HG02571 (cell line): ENCODE data around the gene ACER1.
"Not testable (repeated sequence)": the region's sequence is repeated elsewhere in the genome, so short reads cannot be mapped to it uniquely, and the experiment has no call there.

Experiments used
- ATAC-seq: cut with Tn5 transposase; IDR thresholded peaks from one replicate; pipeline ENCODE4 v1.9.1; 2021; ENCODE audit warnings: mild to moderate bottlenecking, moderate library complexity; ENCODE audit not compliant: unreplicated experiment

The ACER1 gene, protein sequence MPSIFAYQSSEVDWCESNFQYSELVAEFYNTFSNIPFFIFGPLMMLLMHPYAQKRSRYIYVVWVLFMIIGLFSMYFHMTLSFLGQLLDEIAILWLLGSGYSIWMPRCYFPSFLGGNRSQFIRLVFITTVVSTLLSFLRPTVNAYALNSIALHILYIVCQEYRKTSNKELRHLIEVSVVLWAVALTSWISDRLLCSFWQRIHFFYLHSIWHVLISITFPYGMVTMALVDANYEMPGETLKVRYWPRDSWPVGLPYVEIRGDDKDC

DNA sequence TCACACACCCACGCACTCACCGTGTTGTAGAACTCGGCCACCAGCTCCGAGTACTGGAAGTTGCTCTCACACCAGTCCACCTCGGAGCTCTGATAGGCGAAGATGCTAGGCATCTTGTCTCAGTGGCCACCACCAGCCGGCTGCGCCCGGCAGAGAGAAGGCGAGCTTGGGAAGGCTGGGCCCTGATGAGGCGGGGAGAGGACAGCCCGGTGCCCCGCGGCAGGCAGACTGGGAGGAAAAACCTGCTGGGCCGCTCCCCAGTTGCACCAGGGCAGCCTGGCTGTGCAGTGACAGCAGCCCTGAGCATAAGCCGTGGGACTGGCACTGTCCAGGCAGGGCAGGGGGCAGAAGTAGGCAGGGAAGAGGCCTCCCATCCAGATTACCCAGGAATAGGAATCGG lies at the start of gene ACER1:
Gene ACER1 (minus strand): TSS at position 174 of the 400 bp plus-strand sequence. CDS start 61 bp downstream, at position 113.
- ATAC-seq = no peak

DNA sequence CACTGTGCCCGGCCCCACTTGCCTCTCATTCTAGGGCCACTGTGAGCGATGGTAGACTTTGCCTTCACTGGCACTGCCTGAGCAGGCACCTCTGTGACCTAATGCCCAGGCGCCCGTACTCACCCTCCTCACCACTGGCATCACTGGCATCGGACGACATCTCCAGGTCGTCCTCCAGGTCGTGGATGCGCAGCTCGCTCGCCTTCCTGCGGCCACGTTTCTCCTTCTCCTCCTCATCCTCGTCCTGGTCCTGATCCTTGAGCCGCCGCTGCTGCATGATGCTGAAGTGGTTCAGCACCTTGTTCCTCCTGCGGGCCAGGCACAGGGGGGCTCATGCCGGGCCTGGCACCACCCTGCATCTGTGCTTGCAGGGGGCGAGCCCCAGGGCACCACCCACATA lies 49.8 kb upstream of the ACER1 start:
- ATAC-seq = no peak

DNA sequence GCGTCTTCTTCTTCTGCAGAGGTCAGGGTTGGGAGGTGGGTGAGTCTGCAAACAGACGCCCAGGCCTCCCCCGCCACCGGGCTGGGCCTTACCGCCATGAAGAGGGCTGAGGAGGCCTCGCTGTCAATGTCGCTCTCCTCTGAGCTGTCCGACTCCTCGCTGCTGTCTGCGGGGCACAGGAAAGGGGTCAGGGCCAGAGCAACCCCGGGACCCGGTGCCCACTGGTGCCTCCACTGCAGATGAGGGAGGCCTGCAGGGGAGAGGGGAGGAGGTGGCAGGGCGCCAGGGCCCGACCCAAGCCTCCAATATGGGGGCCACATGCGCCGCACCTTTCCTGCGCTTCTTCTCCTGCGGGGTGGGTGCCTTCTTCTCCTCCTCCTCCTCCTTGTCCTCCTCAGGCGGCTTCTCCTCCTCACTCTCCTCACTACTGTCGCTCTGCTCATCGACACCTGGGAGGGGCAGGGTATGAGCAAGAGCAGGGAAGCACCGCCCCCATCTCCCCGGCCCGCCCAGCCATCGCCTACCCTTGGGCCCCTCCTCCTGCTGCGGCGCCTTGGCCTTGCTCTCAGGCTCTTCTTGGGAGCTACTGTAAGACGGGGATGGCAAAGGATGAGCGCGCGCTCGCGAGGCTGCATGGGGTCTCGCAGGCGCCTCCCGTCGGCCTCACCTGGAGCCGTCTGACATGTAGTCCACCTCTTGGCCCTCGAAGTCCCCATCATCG lies 47.8 kb upstream of the ACER1 start:
- no peak for ATAC-seq

DNA sequence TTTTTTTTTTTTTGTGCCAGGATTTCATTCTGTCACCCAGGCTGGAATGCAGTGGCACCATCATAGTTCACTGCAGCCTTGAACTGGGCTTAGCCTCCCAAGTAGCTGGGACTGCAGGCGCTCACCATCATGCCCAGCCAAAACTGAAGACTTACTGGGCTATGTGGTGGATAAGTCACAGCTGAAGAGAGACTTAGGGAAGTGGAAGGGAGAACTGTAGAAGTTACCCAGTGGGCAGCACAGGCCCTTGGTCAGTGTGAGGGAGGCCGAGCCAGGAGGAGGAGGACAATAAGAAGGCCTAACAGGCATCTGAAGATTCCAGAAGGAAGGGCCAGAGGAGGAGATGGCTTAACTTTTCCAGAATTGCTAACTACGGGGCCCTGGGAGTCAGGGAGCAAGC lies 46.3 kb upstream of the ACER1 start:
- no peak for ATAC-seq

DNA sequence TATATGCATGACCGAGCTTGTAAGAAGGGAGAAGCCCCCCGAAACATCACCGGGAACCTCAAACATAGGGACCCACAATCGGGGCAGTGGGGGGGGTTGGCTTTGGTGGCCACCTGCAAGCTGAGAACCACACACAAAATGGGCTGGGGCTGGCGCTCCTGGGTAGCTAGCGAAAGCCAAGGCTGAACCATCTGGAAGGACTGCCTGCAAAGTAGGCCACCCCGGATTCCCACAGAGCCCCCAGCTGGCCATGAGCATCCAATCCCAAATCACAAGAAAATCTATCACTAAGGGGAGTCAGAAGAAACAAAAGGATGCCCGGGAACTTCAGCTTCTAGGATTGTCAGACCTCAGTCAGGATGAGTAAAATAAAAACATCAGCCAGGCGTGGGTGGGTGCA lies 45.1 kb upstream of the ACER1 start:
- ATAC-seq = no peak

DNA sequence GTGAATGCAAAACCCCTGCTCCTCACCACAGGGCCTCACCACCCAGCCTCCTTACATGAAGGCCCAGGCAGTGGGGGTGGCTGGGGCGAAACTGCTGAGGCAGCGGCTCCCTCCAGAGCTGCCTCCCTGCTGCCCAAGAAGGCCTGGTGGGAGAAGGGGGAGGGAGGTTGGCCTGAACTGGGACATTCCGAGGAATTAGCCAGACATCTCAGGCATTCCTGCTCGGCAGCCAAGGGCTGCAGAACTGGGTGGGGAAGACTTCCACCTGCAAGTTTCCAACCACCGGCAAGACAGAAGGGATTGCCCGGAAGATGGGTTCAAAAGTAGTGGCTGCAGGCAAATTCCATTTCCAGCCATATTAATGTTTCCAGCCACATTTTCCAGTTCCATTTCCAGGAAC lies 44.6 kb upstream of the ACER1 start:
- ATAC-seq = no peak

DNA sequence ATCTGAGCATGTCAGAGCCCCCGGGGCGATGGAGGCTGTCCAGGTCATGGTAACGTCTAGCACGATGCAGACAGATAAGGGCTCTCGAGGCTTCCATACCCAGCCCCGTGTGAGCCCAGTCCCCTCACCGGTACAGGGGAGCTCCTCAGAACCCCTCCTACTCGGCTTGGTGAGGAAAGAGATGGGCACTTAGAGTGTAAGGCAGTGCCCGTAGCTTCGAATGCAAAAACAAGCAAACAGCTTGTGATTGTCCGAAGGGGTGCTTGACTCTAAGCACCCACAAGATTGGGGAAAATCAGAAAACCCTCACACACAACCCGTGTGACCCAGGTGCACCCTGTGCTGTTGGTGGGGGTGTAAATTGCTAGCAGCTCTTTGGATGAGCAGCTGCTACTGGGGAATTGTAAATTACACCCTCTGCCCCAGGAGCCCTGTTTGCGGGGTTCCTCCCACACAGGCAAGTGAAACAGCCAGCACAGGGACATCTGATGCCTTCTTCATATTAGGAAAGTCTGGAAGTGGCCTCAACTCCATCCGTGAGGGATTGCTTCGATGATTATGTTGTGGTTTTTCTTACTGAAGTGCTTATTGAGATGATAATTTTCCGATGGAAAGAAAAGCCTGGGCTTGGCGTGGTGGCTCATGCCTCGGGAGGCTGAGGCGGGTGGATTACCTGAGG lies 43.2 kb upstream of the ACER1 start:
- ATAC-seq = no peak

DNA sequence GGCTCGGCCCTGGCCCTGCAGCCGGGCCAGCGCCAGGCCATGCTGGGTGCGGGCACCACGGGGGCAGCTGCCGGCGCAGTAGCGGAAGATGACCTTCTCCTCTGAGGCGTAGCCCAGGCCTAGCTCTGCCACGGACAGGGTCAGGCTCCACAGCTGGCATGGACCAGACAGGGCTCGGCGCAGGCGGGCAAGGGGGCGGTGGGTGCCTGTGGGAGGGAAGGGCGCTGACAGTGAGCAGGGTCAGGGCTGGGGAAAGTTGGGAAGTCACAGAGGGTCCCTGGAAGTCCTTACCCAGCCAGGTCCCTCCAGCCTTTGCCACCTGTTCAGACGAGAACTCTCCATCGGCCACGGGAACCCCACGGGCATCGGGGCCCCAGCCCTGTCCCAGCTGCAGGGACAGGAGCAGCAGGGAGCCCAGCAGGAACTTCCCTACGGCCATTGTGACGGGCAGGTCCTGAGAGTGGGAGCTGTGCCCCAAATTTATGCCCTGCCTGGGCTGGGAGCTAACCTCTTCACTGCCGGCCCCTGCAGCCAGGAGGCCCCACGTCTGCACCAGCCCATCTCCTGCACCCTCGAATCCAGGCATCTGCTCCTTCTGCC lies 42.1 kb upstream of the ACER1 start, which contains the start of gene PSPN:
Gene PSPN (minus strand): TSS at position 523 of the 600 bp plus-strand sequence. CDS start 84 bp downstream, at position 439.
- ATAC-seq = no peak

DNA sequence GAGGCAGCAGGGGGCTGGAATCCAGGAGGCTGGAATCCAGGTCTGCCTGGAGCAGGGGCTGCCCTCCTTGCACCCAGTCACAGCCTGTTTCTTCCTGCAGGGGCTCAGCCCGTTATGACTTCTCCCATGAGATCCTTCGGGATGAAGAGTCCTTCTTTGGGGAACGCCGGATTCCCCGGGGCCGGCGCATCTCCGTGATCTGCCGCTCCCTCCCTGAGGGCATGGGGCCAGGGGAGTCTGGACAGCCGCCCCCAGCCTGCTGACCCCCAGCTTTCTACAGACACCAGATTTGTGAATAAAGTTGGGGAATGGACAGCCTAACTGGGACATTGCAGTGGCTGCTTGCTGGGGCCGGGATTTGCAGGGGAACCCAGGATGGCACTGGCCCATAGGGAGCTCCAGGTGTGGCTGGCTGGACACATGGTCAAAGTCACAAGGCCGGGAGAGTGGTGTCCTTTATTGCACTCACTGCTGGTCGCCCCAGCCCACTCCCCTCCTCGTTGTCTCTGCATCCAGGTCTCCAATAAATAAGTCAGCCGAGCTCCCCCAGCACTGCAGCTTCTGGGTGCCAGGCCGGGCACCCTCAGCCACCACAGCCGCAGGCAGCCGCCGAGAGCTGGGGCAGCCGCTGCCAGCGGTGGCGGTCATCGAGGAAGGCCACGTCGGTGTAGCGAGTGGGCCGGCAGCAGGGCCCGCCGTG lies 41.4 kb upstream of the ACER1 start:
- ATAC-seq = no peak

DNA sequence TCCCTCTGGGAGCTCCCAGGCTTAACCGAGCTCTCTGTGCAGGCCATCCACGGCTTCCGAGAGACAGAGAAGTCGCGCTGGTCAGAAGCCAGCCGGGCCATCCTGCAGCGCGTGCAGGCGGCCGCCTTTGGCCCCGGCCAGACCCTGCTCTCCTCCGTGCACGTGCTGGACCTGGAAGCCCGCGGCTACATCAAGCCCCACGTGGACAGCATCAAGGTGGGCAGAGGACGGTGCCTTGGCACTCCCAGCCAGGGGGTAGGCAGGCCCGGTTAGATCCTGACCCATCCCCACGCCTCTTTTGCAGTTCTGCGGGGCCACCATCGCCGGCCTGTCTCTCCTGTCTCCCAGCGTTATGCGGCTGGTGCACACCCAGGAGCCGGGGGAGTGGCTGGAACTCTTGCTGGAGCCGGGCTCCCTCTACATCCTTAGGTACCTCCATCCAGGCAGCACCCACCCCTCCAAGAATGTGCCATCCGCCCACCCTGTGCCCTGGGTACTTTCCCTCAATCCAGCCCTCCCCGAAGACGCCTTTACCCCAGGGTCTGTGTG lies 40.8 kb upstream of the ACER1 start:
- ATAC-seq = no peak

DNA sequence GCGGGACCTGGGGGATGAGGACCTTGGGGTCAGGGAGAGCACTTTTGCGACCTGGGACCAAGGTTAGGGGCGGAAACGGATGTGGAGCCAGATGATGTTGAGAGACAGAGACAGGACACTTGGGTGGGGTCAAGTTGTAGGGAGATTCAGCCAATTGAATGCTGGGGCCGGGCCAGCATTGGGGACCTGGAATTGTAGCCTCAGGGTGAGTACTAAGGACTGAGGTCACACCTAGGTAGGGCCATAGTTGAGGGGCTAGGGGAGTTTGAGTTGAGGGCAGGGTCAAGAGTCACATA lies 40.3 kb upstream of the ACER1 start:
- no peak for ATAC-seq

DNA sequence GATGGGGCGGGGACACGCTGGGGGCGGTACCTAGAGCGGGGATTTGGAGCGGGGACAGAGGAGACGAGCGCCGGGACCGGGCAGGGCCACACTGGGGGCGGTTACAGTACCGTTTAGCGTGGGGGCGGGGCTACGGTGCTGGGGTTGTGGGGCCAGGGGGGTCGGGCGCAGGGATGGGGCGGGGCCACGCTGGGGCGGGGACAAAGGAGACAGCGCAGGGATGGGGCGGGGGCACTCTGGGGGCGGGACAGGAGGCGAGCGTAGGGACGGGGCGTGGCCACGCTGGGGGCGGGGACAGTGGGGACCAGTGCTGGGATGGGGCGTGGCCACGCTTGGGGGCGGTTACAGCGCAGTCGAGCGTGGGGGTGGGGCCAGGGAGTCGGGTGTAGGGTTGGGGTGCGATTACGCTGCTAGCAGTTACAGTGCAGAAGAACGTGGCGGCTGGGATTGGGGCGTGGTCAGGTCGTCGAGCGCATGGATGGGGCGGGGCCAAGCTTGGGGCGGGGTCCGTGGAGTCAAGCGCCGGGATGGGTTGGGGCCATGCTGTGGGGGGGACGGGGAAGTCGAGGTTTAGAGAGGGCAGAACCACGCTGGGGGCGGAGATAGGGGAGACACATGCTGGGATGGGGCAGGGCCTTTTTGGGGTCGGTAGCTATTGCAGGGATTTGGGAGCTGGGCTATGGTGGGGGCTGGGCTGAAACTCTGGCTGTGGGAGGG lies 39.8 kb upstream of the ACER1 start:
- ATAC-seq = peak; percentile 44

DNA sequence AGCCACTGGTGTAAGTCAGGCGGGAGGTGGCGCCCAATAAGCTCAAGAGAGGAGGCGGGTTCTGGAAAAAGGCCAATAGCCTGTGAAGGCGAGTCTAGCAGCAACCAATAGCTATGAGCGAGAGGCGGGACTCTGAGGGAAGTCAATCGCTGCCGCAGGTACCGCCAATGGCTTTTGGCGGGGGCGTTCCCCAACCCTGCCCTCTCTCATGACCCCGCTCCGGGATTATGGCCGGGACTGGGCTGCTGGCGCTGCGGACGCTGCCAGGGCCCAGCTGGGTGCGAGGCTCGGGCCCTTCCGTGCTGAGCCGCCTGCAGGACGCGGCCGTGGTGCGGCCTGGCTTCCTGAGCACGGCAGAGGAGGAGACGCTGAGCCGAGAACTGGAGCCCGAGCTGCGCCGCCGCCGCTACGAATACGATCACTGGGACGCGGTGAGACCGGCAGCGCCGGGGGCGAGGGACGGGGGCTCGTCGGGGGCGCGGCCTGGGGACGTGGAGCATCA lies 39.2 kb upstream of the ACER1 start, which contains the start of gene ALKBH7:
Gene ALKBH7 (plus strand): TSS at position 201 of the 502 bp plus-strand sequence. CDS start 27 bp downstream, at position 228.
- ATAC-seq = peak; percentile 68

DNA sequence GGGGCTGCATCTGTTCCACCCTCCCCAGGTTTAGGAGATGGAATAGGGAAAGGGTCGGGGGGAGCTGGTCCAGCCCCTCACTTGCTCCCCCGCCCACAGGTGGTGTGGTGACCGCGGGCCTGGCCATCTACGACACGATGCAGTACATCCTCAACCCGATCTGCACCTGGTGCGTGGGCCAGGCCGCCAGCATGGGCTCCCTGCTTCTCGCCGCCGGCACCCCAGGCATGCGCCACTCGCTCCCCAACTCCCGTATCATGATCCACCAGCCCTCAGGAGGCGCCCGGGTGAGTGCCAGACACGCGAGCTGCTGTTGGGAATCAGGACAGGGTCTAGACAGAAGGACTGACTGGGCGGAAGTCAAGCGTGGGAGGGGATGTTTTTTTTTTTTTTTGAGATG lies 30.9 kb upstream of the ACER1 start:
- ATAC-seq = no peak

DNA sequence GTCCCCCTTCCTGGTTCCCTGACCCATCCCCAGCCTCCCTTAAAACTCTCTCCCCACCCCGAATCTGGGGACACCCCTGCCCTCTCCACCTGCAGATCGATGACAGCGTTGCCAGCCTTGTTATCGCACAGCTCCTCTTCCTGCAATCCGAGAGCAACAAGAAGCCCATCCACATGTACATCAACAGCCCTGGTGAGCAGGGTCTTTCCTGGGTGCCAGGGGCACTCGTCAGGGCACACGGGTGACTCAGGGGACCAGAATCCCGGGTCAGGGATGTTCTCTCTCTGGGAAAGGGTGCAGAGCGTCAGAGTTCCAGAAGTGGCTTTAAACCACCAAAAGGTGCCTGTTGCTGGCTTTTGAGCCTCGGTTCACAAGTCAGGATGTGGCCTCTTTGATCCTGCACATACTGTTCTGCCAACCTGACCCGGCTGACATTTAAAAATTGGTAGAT lies 29.0 kb upstream of the ACER1 start:
- no peak for ATAC-seq

DNA sequence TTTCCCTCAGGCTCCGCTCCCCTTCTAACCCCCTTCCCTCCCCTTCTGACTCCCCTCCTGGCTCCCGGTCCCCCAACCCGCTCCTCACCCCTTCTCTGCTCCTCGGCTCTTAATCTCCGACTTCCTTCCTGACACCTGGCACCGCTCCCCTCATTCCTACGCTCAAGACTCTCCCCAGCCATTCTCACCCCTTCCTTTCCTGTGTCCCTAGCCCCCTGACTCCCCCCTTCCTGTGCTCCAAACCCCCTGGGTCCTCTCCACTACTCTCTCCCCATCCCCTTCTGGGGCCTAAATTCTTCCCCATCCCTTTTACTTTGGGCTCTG lies 28.6 kb upstream of the ACER1 start:
- ATAC-seq = no peak

DNA sequence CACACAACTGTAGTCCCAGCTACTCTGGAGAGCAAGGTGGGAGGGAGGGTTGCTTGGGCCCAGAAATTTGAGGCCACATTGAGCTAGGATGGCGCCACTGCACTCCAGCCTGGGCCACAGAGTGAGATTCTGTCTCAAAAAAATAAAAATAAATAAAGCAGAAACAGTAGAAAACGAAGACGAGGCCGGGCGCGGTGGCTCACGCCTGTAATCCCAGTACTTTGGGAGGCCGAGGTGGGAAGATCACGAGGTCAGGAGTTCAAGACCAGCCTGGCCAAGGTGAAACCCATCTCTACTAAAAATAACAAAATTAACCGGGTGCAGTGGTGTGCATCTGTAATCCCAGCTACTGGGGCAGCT lies 27.4 kb upstream of the ACER1 start:
- ATAC-seq = not testable (repeated sequence)

DNA sequence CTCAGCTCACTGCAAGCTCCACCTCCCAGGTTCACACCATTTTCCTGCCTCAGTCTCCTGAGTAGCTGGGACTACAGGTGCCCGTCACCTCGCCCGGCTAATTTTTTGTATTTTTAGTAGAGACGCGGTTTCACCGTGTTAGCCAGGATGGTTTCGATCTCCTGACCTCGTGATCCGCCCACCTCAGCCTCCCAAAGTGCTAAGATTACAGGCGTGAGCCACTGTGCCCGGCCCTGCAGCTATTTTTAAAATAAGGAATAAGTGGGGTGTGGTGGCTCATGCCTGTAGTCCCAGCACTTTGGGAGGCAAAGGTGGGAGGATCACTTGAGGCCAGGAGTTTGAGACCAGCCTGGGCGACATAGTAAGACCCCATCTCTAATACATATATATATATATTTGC lies 27.0 kb upstream of the ACER1 start:
- not testable (repeated sequence) for ATAC-seq

DNA sequence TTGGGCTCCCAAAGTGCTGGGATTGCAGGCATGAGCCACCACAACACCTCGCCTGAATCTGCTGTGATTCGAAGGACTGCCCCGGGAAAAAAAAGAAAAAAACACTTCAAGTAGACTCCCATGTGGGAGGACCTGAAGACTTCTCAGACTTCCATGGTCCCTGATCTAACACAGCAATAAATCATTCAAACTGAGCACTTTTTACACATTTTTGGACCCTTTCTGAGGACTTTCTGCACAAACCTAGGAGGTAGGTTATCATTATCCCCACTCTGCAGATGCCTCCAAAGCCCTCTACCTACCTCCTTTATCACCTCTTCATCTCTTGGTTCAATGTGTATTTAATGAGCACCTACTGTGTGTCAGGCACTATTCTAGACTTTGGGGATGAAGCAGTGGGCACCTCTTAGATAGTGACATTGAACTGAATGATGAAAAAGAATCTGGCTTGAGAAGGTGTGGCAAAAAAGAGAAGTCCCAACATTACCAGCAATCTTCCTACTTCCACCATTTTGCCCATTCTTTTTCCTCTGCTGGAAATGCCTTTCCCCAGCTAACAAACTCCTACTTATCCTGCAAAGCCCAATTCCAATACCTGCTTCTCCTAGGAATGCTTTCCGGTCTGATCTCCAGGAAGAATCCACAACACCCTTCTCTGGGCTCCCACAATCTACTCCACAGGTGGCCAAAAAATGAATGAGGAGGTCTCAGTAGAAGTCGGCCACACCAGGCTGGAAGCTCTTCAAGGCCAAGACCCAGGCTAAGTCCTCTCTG lies 26.3 kb upstream of the ACER1 start:
- no peak for ATAC-seq
